ENCODE measurements around the gene MRPS24. TPM values are rescaled to one million over a fixed set of nuclear protein-coding genes. Genes with fewer than 3 reads are reported as not detected.

The MRPS24 gene
- total RNA-seq, 1 donor from 2014 or later: 72.8 TPM

GRCh38 chr7:43876241-43876640 lies 6.9 kb upstream of the MRPS24 start:
- no peaks in the 10 kb centered on the region for H3K27me3 Mint-ChIP-seq
- DNase-seq (ENCODE audit: low spot score, unreplicated experiment): no peak
- no peak for TF ChIP-seq CTCF (IDR thresholded peaks at IDR 0.05; ENCODE audit: unreplicated experiment)
- no peak overlapping the region for H3K27ac Mint-ChIP-seq
- no peak overlapping the region for H3K4me3 Mint-ChIP-seq (ENCODE audit: low read depth)
- H3K4me1 Mint-ChIP-seq (ENCODE audit: low read depth): peaks cover 1% of the 10 kb centered on the region
- peaks cover 11% of the 10 kb centered on the region for H3K36me3 Mint-ChIP-seq (ENCODE audit: insufficient read depth)
- H3K9me3 Mint-ChIP-seq (ENCODE audit: low read depth): no peaks in the 10 kb centered on the region

- H3K4me1 Mint-ChIP-seq (ENCODE audit: low read depth): peaks cover 10% of the 10 kb centered on the region
These were observed 4.0 kb upstream of the MRPS24 start for GRCh38 chr7:43873300-43873699.

GRCh38 chr7:43872406-43873110 lies 3.2 kb upstream of the MRPS24 start:
- Mint-ChIP-seq H3K4me3 (ENCODE audit: low read depth) (no peak overlapping the region), H3K36me3 (ENCODE audit: insufficient read depth) (peaks cover 4% of the 10 kb centered on the region), H3K27ac (no peak overlapping the region)

More at GRCh38 chr7:43873300-43873699, 4.0 kb upstream of the MRPS24 start:
- Mint-ChIP-seq H3K27ac (no peak overlapping the region), H3K27me3 (peaks cover 9% of the 10 kb centered on the region), H3K36me3 (ENCODE audit: insufficient read depth) (peaks cover 7% of the 10 kb centered on the region), H3K9me3 (ENCODE audit: low read depth) (no peaks in the 10 kb centered on the region), H3K4me3 (ENCODE audit: low read depth) (no peak overlapping the region)
- TF ChIP-seq CTCF (IDR thresholded peaks at IDR 0.05; ENCODE audit: unreplicated experiment): no peak
- DNase-seq (ENCODE audit: low spot score, unreplicated experiment): no peak

GRCh38 chr7:43871064-43871463 lies 1.7 kb upstream of the MRPS24 start:
- H3K9me3 Mint-ChIP-seq (ENCODE audit: low read depth): no peaks in the 10 kb centered on the region
- peaks cover 12% of the 10 kb centered on the region for H3K4me1 Mint-ChIP-seq (ENCODE audit: low read depth)
- no peak for DNase-seq (ENCODE audit: low spot score, unreplicated experiment)
- no peak overlapping the region for H3K27ac Mint-ChIP-seq
- peaks cover 9% of the 10 kb centered on the region for H3K27me3 Mint-ChIP-seq
- peaks cover 8% of the 10 kb centered on the region for H3K36me3 Mint-ChIP-seq (ENCODE audit: insufficient read depth)
- no peak for TF ChIP-seq CTCF (IDR thresholded peaks at IDR 0.05; ENCODE audit: unreplicated experiment)
- no peak overlapping the region for H3K4me3 Mint-ChIP-seq (ENCODE audit: low read depth)

More at GRCh38 chr7:43872406-43873110, 3.2 kb upstream of the MRPS24 start:
- TF ChIP-seq CTCF (IDR thresholded peaks at IDR 0.05; ENCODE audit: unreplicated experiment): no peak
- H3K9me3 Mint-ChIP-seq (ENCODE audit: low read depth): no peaks in the 10 kb centered on the region
- peaks cover 12% of the 10 kb centered on the region for H3K4me1 Mint-ChIP-seq (ENCODE audit: low read depth)
- peaks cover 9% of the 10 kb centered on the region for H3K27me3 Mint-ChIP-seq
- no peak for DNase-seq (ENCODE audit: low spot score, unreplicated experiment)

- DNase-seq (ENCODE audit: low spot score, unreplicated experiment): no peak
- Mint-ChIP-seq H3K4me1 (ENCODE audit: low read depth) (peaks cover 12% of the 10 kb centered on the region), H3K27ac (no peak overlapping the region)
These were observed 999 bp upstream of the MRPS24 start for GRCh38 chr7:43870316-43870715.

More at GRCh38 chr7:43870316-43870715, 999 bp upstream of the MRPS24 start:
- TF ChIP-seq CTCF (IDR thresholded peaks at IDR 0.05; ENCODE audit: unreplicated experiment): no peak
- peak overlapping the region; percentile 23 for H3K4me3 Mint-ChIP-seq (ENCODE audit: low read depth)
- H3K36me3 Mint-ChIP-seq (ENCODE audit: insufficient read depth): peaks cover 13% of the 10 kb centered on the region
- no peaks in the 10 kb centered on the region for H3K9me3 Mint-ChIP-seq (ENCODE audit: low read depth)
- peaks cover 9% of the 10 kb centered on the region for H3K27me3 Mint-ChIP-seq

Data from progenitor cell of endocrine pancreas (in vitro differentiated cells).